Esophagus (tissue), 2 donors: ENCODE results near the gene S100A9. TPM values are rescaled to one million over a fixed set of nuclear protein-coding genes. Genes with fewer than 3 reads are reported as not detected.

Experiments used
- H3K27ac ChIP-seq, 2 donors: one replicate each; pipeline ENCODE4 v1.5.1; 2013; ENCODE audit warnings: low read depth in 2 of 2, mild to moderate bottlenecking in 2 of 2, inconsistent platforms in 1 of 2, low read length in 1 of 2, moderate library complexity in 1 of 2
- H3K27me3 ChIP-seq, 2 donors: one replicate each; pipeline ENCODE4 v1.6.1; 2013; ENCODE audit warnings: low read length in 2 of 2, control low read depth in 1 of 2, mild to moderate bottlenecking in 1 of 2; ENCODE audit not compliant: insufficient read depth in 2 of 2, control insufficient read depth in 1 of 2
- H3K36me3 ChIP-seq, 2 donors: one replicate each; pipeline ENCODE4 v1.6.1; 2013; ENCODE audit warnings: low read length in 1 of 2; ENCODE audit not compliant: control insufficient read depth in 2 of 2, insufficient read depth in 2 of 2
- H3K4me1 ChIP-seq, 2 donors: one replicate each; pipeline ENCODE4 v1.6.1; 2013; ENCODE audit warnings: low read length in 1 of 2; ENCODE audit not compliant: control insufficient read depth in 2 of 2, insufficient read depth in 2 of 2
- H3K4me3 ChIP-seq, 2 donors: one replicate each; pipeline ENCODE4 v1.5.1; 2013; ENCODE audit warnings: low read length in 2 of 2, mild to moderate bottlenecking in 2 of 2, low read depth in 1 of 2, moderate library complexity in 1 of 2
- H3K9me3 ChIP-seq, 2 donors: one replicate each; pipeline ENCODE4 v1.6.1; 2013; ENCODE audit warnings: mild to moderate bottlenecking in 2 of 2, low read depth in 1 of 2, low read length in 1 of 2, moderate library complexity in 1 of 2; ENCODE audit not compliant: control insufficient read depth in 2 of 2, insufficient read depth in 1 of 2
- WGBS, 2 donors: extraction: QIAGEN DNeasy Blood & Tissue Kit; methylation state at CpG; one replicate each; pipeline ENCODE4 v1.1.7; 2013; 5-methylcytosine and 5-hydroxymethylcytosine counted together
- polyA plus RNA-seq, 2 donors: library from polyadenylated mRNA; stranded (reverse); fragments of 200-250 nt; gene quantifications; one replicate each; pipeline ENCODE4 v1.2.3, GENCODE V29; 2013
- donor health status: healthy with polysubstance abuse.
- donor health status: Bipolar disorder and iron deficiency.

S100A9 gene
- polyA plus RNA-seq, 2 donors, result 47,233 to 60,368 TPM

DNA sequence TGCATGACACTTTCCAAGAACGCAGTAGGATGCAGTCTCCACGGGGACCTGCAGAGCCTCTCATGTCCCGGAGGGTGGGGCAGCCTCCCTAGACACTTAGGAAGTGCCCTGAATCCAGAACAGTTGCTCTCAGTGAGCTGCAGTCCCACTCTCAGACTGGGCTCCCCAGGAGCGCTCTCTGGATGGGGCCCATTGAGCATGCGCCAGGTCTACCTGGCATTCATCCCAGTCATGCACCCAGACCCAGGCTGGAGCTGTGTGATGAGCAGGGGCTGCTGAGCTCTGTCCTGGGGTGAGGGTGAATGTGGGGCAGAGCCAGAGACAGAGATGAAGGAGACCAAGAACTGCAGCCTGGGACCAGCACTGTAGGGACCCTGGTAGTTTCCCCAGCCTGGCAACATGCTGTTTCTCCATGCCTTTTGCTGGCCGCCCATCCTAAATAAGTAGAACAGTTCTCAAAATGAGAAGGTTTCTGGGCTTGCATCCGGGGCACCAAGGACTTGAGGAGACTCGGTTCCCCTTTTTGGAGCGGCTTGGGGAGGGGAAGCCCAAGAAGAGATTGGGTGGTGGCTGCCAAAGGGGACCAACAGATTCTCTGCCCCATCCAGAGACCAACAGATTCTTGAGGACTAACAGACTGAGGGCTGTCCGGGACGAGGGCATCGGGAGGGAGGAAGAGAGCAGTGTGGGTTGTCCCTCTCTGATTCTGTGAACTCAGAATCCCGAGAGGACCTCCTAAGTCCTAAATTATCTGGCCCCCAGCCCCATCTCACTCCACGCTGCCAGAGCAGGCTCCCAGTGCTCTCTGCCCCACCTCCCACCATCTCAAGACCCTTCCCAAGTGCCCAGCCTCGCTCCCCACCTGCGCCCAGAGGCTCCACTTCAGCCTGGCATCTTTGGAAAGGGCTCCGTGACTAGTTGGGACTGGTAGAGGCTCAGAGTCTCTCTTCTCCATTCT is 8.0 kb upstream of the S100A9 start:
- H3K4me1 ChIP-seq, result peaks cover 0 to 13% of the 10 kb centered on the region in 2 donors
- 54 to 67% methylated on average over 17 of the region's 17 CpGs for WGBS, 2 donors
- H3K4me3 ChIP-seq, result no peak overlapping the region
- H3K27me3 ChIP-seq, result no peaks in the 10 kb centered on the region
- peak overlapping the region; percentile 41 to 74 for H3K27ac ChIP-seq
- no peaks in the 10 kb centered on the region for H3K36me3 ChIP-seq
- no peaks in the 10 kb centered on the region for H3K9me3 ChIP-seq

DNA sequence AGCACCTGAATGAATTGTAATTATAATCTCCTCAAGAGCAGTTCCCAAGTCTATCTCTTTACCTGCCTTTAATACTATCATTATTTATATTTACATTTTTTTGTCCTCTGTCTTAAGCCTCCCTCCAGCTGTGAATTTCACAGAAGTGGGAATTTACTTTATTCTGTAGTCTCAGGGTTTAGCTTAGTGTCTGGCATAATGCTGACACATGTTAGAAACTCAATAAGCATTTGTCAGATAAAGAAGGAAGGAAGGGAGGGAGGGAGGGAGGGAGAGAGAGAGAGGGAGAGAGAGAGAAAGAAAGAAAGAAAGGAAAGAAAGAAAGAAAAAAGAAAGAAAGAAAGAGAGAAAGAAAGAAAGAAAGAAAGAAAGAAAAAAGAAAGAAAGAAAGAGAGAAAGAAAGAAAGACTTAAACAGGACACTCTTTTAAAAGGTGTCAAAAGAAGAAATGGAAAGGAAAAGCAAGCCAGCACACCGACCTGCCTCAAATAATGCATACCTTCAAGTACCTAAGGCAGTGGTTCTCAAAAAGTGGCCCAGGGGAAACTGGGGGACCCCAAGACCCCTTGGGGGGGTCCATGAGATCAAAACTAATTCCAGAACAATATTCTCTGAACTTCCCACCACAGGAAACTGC is 7.2 kb upstream of the S100A9 start:
- Histone ChIP-seq H3K27me3 (no peaks in the 10 kb centered on the region), H3K4me3 (no peak overlapping the region), H3K4me1 (peaks cover 0 to 13% of the 10 kb centered on the region in 2 donors), H3K36me3 (no peaks in the 10 kb centered on the region), H3K9me3 (no peaks in the 10 kb centered on the region), H3K27ac (no peak overlapping the region)
- WGBS, 2 donors, result 26 to 45% methylated on average over 1 of the region's 1 CpG

DNA sequence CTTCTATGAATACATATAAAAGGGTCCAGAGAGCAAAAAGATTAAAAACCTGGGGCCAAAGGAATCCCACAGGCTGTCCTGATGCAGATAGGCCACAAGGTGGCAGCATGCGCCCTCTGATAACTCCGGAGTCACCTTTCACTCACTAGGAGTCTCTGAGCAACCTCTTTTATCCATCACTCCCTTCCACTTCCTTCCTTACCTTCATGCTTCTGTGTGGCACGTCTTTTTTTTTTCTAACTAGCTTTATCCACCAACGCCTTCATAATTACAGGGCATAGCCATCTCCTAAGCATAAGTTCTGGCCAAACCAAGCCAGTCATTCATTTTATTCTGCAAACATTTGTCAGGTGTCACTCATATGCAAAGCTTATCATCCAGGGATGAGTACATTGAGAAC is 5.1 kb upstream of the S100A9 start:
- WGBS, 2 donors, result 0% methylated on average over 4 of the region's 4 CpGs
- H3K4me1 ChIP-seq, result peaks cover 2 to 19% of the 10 kb centered on the region in 2 donors
- no peak overlapping the region for H3K4me3 ChIP-seq
- H3K27me3 ChIP-seq, result no peaks in the 10 kb centered on the region
- no peaks in the 10 kb centered on the region for H3K36me3 ChIP-seq
- no peak overlapping the region for H3K27ac ChIP-seq
- H3K9me3 ChIP-seq, result no peaks in the 10 kb centered on the region

DNA sequence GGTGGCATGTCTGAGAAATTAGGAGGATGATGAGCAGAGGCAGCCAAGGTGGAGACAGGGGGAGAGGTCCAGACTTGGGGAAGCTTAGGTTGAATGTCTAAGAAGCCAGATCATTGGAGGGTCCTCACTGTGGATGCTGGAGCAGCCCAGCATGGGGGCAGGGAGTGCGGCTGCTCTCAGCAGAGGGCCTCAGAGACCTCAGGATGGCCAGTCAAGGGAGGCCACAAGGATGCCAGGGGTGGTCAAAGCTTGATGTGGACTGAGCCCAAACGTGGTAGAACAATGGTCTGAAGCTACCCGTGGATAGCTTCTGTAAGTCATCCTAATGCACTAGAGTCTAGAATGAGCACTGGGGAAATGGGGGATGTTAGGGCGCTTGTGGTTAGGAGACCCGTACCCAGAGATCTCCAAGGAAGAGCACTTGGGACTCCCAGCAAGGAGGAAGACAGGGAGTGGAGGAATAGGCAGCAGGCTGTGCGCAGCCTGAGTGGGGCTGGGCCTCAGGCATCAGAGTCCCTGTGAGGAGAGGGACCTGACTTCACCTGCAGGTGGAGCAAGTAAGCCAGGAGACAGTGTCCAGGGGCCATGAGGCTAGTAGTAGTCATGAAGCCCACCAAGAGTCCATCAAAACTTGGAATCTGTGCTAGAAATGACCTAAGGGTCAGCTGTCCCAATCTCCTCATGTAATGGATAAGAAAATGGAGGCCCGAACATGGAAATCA is 4.3 kb upstream of the S100A9 start:
- 81 to 83% methylated on average over 7 of the region's 7 CpGs for WGBS, 2 donors

DNA sequence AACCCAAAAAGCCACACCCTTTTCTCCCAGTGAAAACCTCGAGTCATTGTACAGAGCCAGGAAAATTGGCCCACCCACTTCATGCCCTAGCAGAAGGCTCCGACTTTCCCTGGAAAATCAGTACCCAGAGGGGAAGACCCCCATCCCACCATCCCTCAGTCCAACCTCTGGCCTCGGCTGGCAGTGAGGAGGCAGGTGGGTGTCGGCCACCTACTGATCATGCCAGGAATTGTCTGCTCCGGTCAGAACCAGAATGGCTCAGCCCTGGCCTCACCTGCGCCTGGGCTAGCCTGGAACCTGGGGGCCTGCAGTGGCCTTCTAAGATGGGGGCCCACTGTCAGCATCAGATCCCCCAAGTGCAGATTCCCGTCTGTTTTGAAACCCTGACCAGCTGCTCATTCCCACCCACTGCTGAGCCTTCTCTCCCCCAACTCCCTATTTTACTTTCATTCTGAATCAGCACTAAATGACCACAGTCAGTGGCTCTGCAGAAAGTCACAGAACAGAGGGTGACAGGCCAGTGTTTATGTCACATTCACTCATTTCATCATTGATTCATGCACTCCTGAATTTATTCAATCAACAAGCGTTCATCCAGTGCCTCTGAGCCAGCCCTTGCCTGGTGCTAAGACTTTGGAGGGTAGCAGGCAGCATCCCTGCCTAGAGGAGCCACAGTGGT is 3.0 kb upstream of the S100A9 start:
- Histone ChIP-seq H3K27ac (peak overlapping the region; percentile 6 to 71), H3K36me3 (no peaks in the 10 kb centered on the region), H3K4me3 (no peak overlapping the region), H3K4me1 (peaks cover 2 to 8% of the 10 kb centered on the region in 2 donors), H3K9me3 (no peaks in the 10 kb centered on the region), H3K27me3 (no peaks in the 10 kb centered on the region)
- 54 to 59% methylated on average over 8 of the region's 8 CpGs for WGBS, 2 donors

More for the DNA sequence above, 4.3 kb upstream of the S100A9 start:
- Histone ChIP-seq H3K27me3 (no peaks in the 10 kb centered on the region), H3K4me3 (no peak overlapping the region), H3K36me3 (no peaks in the 10 kb centered on the region), H3K4me1 (peaks cover 2 to 16% of the 10 kb centered on the region in 2 donors), H3K27ac (no peak overlapping the region), H3K9me3 (no peaks in the 10 kb centered on the region)

DNA sequence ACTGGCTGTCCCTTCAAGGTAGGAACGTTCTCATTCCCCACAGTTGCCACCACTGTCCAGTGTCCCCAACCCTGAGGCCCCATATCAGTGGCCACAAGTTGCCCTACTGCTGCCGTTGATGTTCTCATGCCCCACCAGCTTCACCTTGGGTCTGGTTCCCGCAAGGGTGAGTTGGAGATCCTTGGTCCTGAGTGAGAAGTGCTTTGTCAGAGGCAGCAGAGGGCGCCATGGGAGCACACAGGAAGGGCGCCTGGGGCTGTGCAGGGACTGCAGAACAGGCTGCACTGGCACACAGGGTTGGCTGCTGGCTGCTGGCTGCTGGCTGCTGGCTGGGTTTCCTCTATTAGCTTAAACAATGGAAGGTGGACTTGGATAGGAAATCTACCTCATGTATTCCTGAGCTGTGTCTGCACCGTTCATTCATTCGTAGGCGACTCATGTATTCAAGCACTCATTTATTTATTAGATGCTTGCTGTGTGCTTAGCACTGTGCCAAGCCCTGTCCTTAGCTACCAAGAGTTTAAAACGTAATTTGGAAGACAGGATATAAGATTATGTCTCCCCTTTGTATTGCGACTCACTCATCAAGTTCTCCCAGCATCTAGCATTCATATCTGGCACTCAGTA is 2.1 kb upstream of the S100A9 start:
- no peaks in the 10 kb centered on the region for H3K9me3 ChIP-seq
- H3K4me3 ChIP-seq, result no peak overlapping the region
- peaks cover 0 to under 1% of the 10 kb centered on the region in 2 donors for H3K36me3 ChIP-seq
- peaks cover 2 to 6% of the 10 kb centered on the region in 2 donors for H3K4me1 ChIP-seq
- peak overlapping the region; percentile 11 to 71 for H3K27ac ChIP-seq
- WGBS, 2 donors, result 32 to 34% methylated on average over 10 of the region's 10 CpGs
- H3K27me3 ChIP-seq, result no peaks in the 10 kb centered on the region

DNA sequence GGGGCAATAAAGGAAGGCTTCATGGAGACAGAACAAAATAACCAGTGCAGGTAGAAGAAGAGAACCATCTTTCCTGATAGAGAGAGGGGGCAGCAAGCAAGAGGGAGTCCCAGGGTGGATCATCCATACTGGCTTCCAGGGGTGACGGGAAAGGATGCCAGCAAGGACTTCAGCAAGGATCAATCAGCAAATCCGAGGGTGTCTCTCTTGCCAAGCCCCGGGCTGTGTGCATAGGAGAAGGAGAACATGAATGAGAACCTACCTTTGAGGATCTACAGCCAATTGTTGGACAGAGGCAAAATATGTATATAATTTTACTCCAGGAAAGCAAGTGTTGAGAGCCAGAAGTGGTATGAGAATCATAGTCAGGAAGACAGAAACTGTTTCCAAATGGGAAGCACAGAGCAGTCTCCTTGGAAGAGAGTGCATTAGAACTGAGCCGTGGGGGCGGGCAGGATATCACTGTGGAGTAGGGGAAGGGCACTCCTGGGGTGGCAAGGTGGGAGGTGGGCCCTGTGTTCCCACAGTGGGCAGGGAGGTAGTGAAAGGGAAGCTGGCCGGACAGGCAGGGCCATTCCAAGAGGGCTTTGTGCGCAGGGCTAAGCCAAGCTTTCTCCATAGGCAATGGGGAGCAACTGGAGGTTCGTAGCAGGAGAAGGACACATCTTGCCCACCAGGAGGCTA is 1.1 kb upstream of the S100A9 start:
- peaks cover 0 to 3% of the 10 kb centered on the region in 2 donors for H3K36me3 ChIP-seq
- H3K4me3 ChIP-seq, result peak overlapping the region in 1 of 2 donors; percentile 9
- H3K27ac ChIP-seq, result peak overlapping the region; percentile 93 to 99
- H3K27me3 ChIP-seq, result no peaks in the 10 kb centered on the region
- no peaks in the 10 kb centered on the region for H3K9me3 ChIP-seq
- WGBS, 2 donors, result 71 to 73% methylated on average over 8 of the region's 8 CpGs
- H3K4me1 ChIP-seq, result peaks cover 2 to 6% of the 10 kb centered on the region in 2 donors

DNA sequence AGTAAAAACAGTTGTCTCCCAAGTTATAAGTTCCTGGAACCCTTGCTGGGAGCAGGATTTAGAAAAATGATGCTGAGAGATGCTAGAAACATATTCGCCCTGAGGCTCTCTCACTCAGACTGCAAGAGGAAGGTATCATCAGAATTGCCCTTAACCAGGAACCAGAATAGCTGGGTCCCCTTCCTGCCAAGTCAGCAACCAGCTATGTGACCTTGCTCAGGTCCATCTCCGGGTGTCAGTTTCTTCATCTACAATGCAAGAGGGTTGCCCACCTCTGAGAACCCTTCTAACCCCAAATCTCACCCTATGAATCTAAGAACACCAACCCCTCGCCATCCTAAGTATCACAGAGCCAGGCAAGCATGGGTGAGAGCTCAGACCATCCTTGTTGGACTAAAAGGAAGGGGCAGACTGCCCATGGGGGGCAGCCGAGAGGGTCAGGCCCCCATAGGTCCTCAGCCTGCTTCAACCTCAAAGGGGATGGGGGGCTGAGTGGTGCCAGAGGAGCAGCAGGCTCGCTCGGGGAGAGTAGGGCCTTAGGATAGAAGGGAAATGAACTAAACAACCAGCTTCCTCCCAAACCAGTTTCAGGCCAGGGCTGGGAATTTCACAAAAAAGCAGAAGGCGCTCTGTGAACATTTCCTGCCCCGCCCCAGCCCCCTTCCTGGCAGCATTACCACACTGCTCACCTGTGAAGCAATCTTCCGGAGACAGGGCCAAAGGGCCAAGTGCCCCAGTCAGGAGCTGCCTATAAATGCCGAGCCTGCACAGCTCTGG is 390 bp upstream of the S100A9 start:
- Histone ChIP-seq H3K4me1 (peaks cover 2 to 6% of the 10 kb centered on the region in 2 donors), H3K27ac (peak overlapping the region; percentile 93 to 99), H3K27me3 (no peaks in the 10 kb centered on the region), H3K36me3 (peaks cover 0 to 3% of the 10 kb centered on the region in 2 donors), H3K9me3 (no peaks in the 10 kb centered on the region), H3K4me3 (peak overlapping the region; percentile 41 to 59)
- 39 to 49% methylated on average over 10 of the region's 10 CpGs for WGBS, 2 donors
